Subcutaneous adipose tissue (tissue), 4 donors: ENCODE results near the gene MAP7D1. TPM values are rescaled to one million over a fixed set of nuclear protein-coding genes. Genes with fewer than 3 reads are reported as not detected.

Source experiments
- CTCF ChIP-seq: fragments of 450-650 bp; IDR thresholded peaks from one replicate; pipeline ENCODE4 v1.5.1; 2016; ENCODE audit warnings: low read depth, mild to moderate bottlenecking, control low read depth, antibody characterized with exemption, moderate library complexity
- total RNA-seq, 4 donors: library from RNA; depleted of rRNA; stranded (reverse); fragments of >200 nt; gene quantifications; one replicate each; pipeline ENCODE4 v1.1.0, GENCODE V29; 2016

MAP7D1 gene
- total RNA-seq, 4 donors from 2014 or later: 73.1 to 227 (median 77.9) TPM

GRCh38 chr1:36166136-36166535 lies 10.2 kb downstream of the MAP7D1 start:
- no peak for TF ChIP-seq CTCF

- no peak for TF ChIP-seq CTCF
These were observed 11.3 kb downstream of the MAP7D1 start for GRCh38 chr1:36166938-36167905.

- no peak for TF ChIP-seq CTCF
These were observed 12.6 kb downstream of the MAP7D1 start for GRCh38 chr1:36168514-36168913.

DNA sequence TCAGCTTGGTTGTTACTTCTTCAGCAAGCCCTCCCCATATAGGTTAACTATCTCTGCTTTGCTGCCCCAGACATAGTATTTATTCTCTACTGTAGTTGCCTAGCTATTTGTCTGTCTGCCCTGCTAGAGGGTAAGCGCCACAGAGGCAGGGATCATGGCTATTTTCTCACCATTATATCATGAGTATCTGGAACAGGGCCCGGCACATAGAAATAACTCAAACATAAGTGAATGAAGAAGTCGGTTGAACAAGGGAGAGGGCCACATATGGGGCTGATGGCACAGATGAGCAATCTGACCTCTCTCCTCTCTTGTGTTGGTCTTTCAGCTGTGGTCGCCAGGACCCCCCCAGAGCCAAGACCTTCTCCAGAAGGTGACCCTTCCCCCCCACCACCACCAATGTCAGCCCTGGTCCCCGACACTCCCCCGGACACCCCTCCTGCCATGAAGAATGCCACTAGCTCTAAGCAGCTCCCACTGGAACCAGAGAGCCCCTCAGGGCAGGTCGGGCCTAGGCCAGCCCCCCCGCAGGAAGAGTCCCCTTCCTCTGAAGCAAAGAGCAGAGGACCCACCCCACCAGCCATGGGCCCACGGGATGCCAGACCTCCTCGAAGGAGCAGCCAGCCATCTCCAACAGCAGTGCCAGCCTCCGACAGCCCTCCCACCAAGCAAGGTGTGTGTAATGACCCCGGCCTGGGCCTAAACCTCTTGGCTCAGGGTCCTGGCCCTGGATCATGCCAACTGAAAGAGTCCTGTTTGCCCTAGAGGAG lies 14.9 kb downstream of the MAP7D1 start:
- TF ChIP-seq CTCF: no peak

DNA sequence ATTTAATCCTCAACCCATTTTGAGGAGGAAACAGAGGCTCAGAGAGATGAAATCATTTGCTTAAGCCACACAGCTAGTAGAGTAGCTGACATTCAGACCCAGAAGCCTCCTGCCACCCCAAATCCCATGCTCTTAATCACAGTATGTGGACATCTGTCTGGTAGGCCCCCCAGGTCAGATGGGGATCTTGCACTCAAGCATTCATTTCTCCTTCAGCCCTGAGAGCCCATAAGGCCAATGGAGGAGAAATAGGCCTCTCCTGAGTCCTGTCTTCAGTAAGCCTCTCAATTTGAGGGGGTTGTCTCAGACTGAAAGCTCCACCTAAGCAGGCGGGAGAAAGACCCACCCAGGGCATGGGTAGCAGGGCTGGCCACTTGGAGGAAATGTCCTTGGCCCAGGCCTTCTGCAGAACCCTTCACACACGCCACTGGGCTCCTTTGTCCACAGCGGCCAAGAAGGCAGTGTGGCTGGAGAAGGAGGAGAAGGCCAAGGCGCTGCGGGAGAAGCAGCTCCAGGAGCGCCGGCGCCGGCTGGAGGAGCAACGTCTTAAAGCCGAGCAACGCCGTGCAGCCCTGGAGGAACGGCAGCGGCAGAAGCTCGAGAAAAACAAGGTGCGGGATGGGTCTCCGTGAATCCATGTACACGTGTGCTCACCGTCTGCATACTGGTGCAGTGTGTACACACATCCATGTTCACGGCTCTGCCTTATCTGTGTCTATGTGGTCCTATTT lies 16.2 kb downstream of the MAP7D1 start:
- no peak for TF ChIP-seq CTCF

DNA sequence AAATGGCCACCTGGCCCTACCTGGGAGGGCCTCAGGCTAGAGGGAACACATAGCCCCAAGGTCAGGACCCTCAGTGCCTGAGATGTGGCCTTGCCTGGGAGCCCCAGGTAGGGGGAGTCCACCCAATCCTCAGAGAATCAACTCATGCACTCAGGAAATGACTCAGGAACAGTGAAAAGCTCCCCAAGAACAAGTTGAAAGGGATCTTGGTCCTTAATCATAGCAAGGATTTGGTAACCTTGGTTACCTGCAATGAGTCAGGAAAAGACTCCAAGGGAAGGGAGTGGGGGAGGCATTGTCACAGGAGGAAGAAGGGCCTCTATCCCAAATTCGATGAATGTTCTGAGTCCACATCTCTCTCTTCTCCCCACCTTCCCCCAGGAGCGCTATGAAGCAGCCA lies 17.0 kb downstream of the MAP7D1 start:
- no peak for TF ChIP-seq CTCF

DNA sequence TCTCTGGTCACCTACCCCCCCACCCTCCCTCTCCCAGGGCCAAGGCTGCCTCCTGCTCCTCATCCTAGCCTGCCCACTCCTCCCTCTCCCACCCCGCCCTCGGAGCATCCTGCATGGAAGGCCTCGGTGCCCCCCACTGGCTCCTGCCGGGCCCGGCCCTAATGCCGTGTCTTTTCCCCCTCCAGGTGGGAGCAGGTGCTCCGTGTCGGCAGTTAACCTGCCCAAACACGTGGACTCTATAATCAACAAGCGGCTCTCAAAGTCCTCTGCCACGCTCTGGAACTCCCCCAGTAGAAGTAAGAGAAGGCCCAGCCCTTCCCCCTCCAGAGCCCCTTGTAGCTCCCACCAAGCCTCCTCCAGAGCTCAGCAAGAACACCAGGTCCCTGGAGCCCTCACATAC lies 18.8 kb downstream of the MAP7D1 start:
- no peak for TF ChIP-seq CTCF
